Thyroid gland (tissue), 4 donors: ENCODE data around the gene PGM2. TPM values are rescaled to one million over a fixed set of nuclear protein-coding genes. Genes with fewer than 3 reads are reported as not detected.
A peak's percentile ranks its signal among the peaks of the same experiment; 100 is the strongest.

Source experiments
- DNase-seq, 2 donors: peaks; one replicate each; pipeline ENCODE4 v3.0.0-alpha.2; 2019
- H3K27ac ChIP-seq, 3 donors: fragments of 200-600 bp; sonication (generic); 1 replicate in 2 of 3; 2 replicates in 1 of 3; pipeline ENCODE4 v1.5.1; 2016 to 2019; ENCODE audit warnings: mild to moderate bottlenecking in 1 of 3, moderate library complexity in 1 of 3
- H3K27me3 ChIP-seq: fragments of 200-600 bp; sonication (generic); one replicate; pipeline ENCODE4 v1.5.1; 2019
- H3K36me3 ChIP-seq, 2 donors: fragments of 200-600 bp; sonication (generic); one replicate each; pipeline ENCODE4 v1.5.1; 2016 to 2019
- H3K4me1 ChIP-seq, 2 donors: fragments of 200-600 bp; sonication (generic); one replicate each; pipeline ENCODE4 v1.5.1; 2017 to 2019
- H3K4me3 ChIP-seq, 3 donors: fragments of 200-600 bp; sonication (generic); replicated peaks in 1 of 3; 1 replicate in 2 of 3; 2 replicates in 1 of 3; pipeline ENCODE4 v1.5.1; 2016; ENCODE audit warnings: mild to moderate bottlenecking in 1 of 3
- H3K9me3 ChIP-seq: fragments of 200-600 bp; sonication (generic); one replicate; pipeline ENCODE4 v1.5.1; 2017
- POLR2A ChIP-seq, 2 donors: fragments of 450-650 bp; IDR thresholded peaks; one replicate each; pipeline ENCODE4 v1.6.1; 2017; ENCODE audit warnings: antibody characterized with exemption in 2 of 2, mild to moderate bottlenecking in 2 of 2, moderate library complexity in 1 of 2
- WGBS, 2 donors: methylation state at CpG; one replicate each; pipeline ENCODE4 v1.1.5; 2017; 5-methylcytosine and 5-hydroxymethylcytosine counted together
- intact Hi-C: fragments of 100-400 bp; cut with DNase I; formaldehyde crosslinking; loops from one replicate; pipeline ENCODE4 v1.15.1; 2023
- total RNA-seq, 4 donors: library from RNA; depleted of rRNA; stranded (reverse); fragments of >200 nt; gene quantifications; one replicate each; pipeline ENCODE4 v1.2.3, GENCODE V29; 2016
- TF ChIP-seq, protein P1 (sequence below), 6 experiments: fragments of 200-600 bp in 3 of 6; fragments of 450-650 bp in 3 of 6; sonication (generic) in 3 of 6; IDR thresholded peaks; one replicate each; pipeline ENCODE4 v1.5.1; 2016 to 2019; ENCODE audit warnings: antibody characterized with exemption in 6 of 6, mild to moderate bottlenecking in 2 of 6, inconsistent platforms in 1 of 6, moderate library complexity in 1 of 6

Gene PGM2
- total RNA-seq, 4 donors from 2014 or later: 25.1 to 30.4 (median 25.5) TPM

GRCh38 chr4:37891260-37892159, 65.0 kb downstream of the PGM2 start:
- WGBS, 2 donors: 1% methylated on average over 16 to 19 of the region's 49 CpGs
- Histone ChIP-seq H3K4me3 (peak overlapping the region; percentile 27 to 94 (median 77)), H3K36me3 (no peaks in the 10 kb centered on the region), H3K27me3 (no peaks in the 10 kb centered on the region), H3K27ac (peak overlapping the region; percentile 75 to 89 (median 78)), H3K9me3 (no peaks in the 10 kb centered on the region), H3K4me1 (peaks cover 0 to 9% of the 10 kb centered on the region in 2 donors)
- intact Hi-C loops: loop anchor here (10.0 kb wide), 2 partner anchors 73 to 87 kb away; partner anchors contain the start of gene PTTG2
- TF ChIP-seq, protein P1, sequence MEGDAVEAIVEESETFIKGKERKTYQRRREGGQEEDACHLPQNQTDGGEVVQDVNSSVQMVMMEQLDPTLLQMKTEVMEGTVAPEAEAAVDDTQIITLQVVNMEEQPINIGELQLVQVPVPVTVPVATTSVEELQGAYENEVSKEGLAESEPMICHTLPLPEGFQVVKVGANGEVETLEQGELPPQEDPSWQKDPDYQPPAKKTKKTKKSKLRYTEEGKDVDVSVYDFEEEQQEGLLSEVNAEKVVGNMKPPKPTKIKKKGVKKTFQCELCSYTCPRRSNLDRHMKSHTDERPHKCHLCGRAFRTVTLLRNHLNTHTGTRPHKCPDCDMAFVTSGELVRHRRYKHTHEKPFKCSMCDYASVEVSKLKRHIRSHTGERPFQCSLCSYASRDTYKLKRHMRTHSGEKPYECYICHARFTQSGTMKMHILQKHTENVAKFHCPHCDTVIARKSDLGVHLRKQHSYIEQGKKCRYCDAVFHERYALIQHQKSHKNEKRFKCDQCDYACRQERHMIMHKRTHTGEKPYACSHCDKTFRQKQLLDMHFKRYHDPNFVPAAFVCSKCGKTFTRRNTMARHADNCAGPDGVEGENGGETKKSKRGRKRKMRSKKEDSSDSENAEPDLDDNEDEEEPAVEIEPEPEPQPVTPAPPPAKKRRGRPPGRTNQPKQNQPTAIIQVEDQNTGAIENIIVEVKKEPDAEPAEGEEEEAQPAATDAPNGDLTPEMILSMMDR (IDR thresholded peaks at IDR 0.05): no peak
- TF ChIP-seq POLR2A (IDR thresholded peaks at IDR 0.05): peak in 1 of 2 donors; percentile 22
- peak; percentile 64 to 65 for DNase-seq

- Histone ChIP-seq H3K9me3 (no peaks in the 10 kb centered on the region), H3K4me1 (peaks cover 0 to 9% of the 10 kb centered on the region in 2 donors), H3K36me3 (no peaks in the 10 kb centered on the region), H3K4me3 (no peak overlapping the region), H3K27ac (no peak overlapping the region), H3K27me3 (no peaks in the 10 kb centered on the region)
- no peak for TF ChIP-seq POLR2A (IDR thresholded peaks at IDR 0.05)
- TF ChIP-seq, protein P1 (IDR thresholded peaks at IDR 0.05): no peak
- WGBS, 2 donors: 77 to 83% methylated on average over 5 of the region's 5 CpGs
- intact Hi-C loops: loop anchor here (10.0 kb wide), 2 partner anchors 72 to 88 kb away; partner anchors contain the start of gene PTTG2
- DNase-seq: no peak
Observed at GRCh38 chr4:37892641-37893040, 66.2 kb downstream of the PGM2 start.

GRCh38 chr4:37893164-37893563, 66.7 kb downstream of the PGM2 start:
- no peak for DNase-seq
- no peak for TF ChIP-seq POLR2A (IDR thresholded peaks at IDR 0.05)
- TF ChIP-seq, protein P1 (IDR thresholded peaks at IDR 0.05): no peak
- intact Hi-C loops: loop anchor here (10.0 kb wide), 2 partner anchors 72 to 88 kb away; partner anchors contain the start of gene PTTG2
- no peaks in the 10 kb centered on the region for H3K9me3 ChIP-seq
- H3K36me3 ChIP-seq: no peaks in the 10 kb centered on the region
- WGBS, 2 donors: 82 to 90% methylated on average over 3 of the region's 3 CpGs
- H3K27ac ChIP-seq: no peak overlapping the region
- H3K27me3 ChIP-seq: no peaks in the 10 kb centered on the region
- H3K4me1 ChIP-seq: peaks cover 0 to 9% of the 10 kb centered on the region in 2 donors
- H3K4me3 ChIP-seq: no peak overlapping the region

DNA sequence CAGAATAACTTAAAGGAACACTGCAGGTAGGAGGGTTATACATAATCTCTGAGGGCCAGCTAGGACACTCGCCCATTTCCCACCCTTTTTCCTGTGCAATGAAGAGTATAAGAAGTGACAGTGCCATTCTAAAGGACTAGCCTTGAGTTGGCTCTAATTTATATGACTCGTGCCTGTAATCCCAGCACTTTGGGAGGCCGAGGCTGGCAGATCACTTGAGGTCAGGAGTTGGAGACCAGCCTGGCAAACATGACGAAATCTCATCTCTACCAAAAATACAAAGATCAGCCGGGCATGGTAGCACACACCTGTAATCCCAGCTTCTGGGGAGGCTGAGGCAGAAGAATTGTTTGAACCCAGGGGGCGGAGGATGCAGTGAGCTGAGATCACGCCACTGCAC, 68.8 kb downstream of the PGM2 start:
- TF ChIP-seq POLR2A (IDR thresholded peaks at IDR 0.05): no peak
- Histone ChIP-seq H3K4me3 (no peak overlapping the region), H3K27ac (no peak overlapping the region), H3K9me3 (no peaks in the 10 kb centered on the region), H3K27me3 (no peaks in the 10 kb centered on the region), H3K36me3 (no peaks in the 10 kb centered on the region), H3K4me1 (peaks cover 0 to 6% of the 10 kb centered on the region in 2 donors)
- WGBS, 2 donors: 97 to 99% methylated on average over 7 of the region's 7 CpGs
- intact Hi-C loops: loop anchor here (10.0 kb wide), 2 partner anchors 70 to 90 kb away; partner anchors contain the start of gene PTTG2
- DNase-seq: no peak

- no peak for DNase-seq
- intact Hi-C loops: loop anchor here (10.0 kb wide), 2 partner anchors 68 to 92 kb away; partner anchors contain the start of gene PTTG2
- Histone ChIP-seq H3K4me1 (peaks cover 0 to 6% of the 10 kb centered on the region in 2 donors), H3K9me3 (no peaks in the 10 kb centered on the region), H3K27me3 (no peaks in the 10 kb centered on the region), H3K4me3 (no peak overlapping the region), H3K27ac (no peak overlapping the region), H3K36me3 (no peaks in the 10 kb centered on the region)
- no peak for TF ChIP-seq POLR2A (IDR thresholded peaks at IDR 0.05)
- TF ChIP-seq, protein P1 (IDR thresholded peaks at IDR 0.05): no peak
Observed at GRCh38 chr4:37896206-37896860, 69.8 kb downstream of the PGM2 start.
